ENCODE data around the gene PLSCR4.

Gene PLSCR4

GRCh38 chr3:146189519-146190173 lies 61.3 kb downstream of the PLSCR4 start:
- peak in 1 of 5 donors; percentile 27 for DNase-seq

GRCh38 chr3:146187334-146187950 lies 63.5 kb downstream of the PLSCR4 start:
- no peak for DNase-seq

GRCh38 chr3:146184241-146185015 lies 66.5 kb downstream of the PLSCR4 start:
- no peak for DNase-seq

- DNase-seq = no peak
These were observed 69.7 kb downstream of the PLSCR4 start for GRCh38 chr3:146181216-146181615.

GRCh38 chr3:146180376-146180775 lies 70.5 kb downstream of the PLSCR4 start:
- DNase-seq = no peak

GRCh38 chr3:146178006-146178689 lies 72.8 kb downstream of the PLSCR4 start:
- no peak for DNase-seq

GRCh38 chr3:146177519-146177918 lies 73.4 kb downstream of the PLSCR4 start:
- DNase-seq = no peak

- no peak for DNase-seq
These were observed 73.8 kb downstream of the PLSCR4 start for GRCh38 chr3:146177072-146177471.

GRCh38 chr3:146172586-146172985 lies 78.3 kb downstream of the PLSCR4 start:
- no peak for DNase-seq

GRCh38 chr3:146170591-146170990 lies 80.3 kb downstream of the PLSCR4 start:
- DNase-seq = no peak

- no peak for DNase-seq
These were observed 81.0 kb downstream of the PLSCR4 start for GRCh38 chr3:146169891-146170290.

- no peak for DNase-seq
These were observed 84.1 kb downstream of the PLSCR4 start for GRCh38 chr3:146166826-146167225.

GRCh38 chr3:146166415-146166821 lies 84.5 kb downstream of the PLSCR4 start:
- DNase-seq = no peak

- no peak for DNase-seq
These were observed 85.0 kb downstream of the PLSCR4 start for GRCh38 chr3:146165877-146166276.

- DNase-seq = no peak
These were observed 85.7 kb downstream of the PLSCR4 start for GRCh38 chr3:146164971-146165769.

GRCh38 chr3:146164506-146164905 lies 86.4 kb downstream of the PLSCR4 start:
- DNase-seq = no peak

- no peak for DNase-seq
These were observed 86.8 kb downstream of the PLSCR4 start for GRCh38 chr3:146164071-146164470.

GRCh38 chr3:146163584-146163983 lies 87.3 kb downstream of the PLSCR4 start:
- no peak for DNase-seq

GRCh38 chr3:146162561-146162960 lies 88.3 kb downstream of the PLSCR4 start:
- DNase-seq = no peak

GRCh38 chr3:146161663-146162002 lies 89.3 kb downstream of the PLSCR4 start:
- DNase-seq = no peak

GRCh38 chr3:146160964-146161662 lies 89.8 kb downstream of the PLSCR4 start, which contains the start of gene PLOD2:
Gene PLOD2, minus strand, starts transcription at chr3:146161184. Its CDS starts 195 bp downstream, at chr3:146160989.
- DNase-seq = peak in 1 of 5 donors; percentile 4
